NCI-H524 (cell line): ENCODE measurements around the gene LRRTM3.

Experiments used
- DNase-seq, 2 experiments: peaks; one replicate each; lab custom pipeline; 2025; lab: John Stamatoyannopoulos, UW

The LRRTM3 gene

DNA sequence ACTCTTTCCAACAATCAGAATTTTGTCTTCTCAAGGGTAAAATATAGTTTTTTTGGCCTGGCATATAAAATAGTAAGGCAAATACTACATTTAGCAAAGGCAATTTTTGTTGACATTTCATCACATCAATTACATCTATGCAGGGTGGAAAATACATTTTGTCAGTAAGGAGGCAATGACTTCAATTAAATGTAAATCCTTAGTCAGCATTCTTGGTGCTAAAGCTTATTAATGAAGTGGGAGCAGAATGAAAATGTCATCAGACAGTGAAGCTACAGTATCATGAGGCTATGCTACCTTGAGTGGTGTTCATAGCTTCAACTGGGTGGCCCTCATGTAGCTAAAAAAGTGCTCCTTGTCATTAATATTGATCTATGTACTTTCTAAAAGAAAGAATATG, 8.9 kb downstream of the LRRTM3 start:
- no peak for DNase-seq

DNA sequence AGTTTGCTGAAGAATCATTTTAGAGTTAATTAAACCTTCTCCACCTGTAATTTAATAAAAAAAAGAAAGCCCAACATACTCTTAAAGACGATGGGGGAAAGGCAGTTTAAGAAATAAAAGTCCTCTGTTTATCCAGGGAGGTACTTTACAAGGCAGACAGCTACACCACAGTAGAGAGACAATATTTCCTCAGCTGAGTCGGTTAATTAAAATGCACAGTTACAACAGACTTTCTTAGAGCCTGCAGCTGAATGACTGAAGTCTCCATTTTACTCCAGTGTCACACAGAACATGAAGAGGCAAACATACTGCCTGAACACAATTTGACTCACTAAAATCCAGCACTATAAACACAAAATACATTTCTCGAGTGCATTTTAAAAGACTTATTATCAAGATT, 15.1 kb downstream of the LRRTM3 start:
- no peak for DNase-seq

DNA sequence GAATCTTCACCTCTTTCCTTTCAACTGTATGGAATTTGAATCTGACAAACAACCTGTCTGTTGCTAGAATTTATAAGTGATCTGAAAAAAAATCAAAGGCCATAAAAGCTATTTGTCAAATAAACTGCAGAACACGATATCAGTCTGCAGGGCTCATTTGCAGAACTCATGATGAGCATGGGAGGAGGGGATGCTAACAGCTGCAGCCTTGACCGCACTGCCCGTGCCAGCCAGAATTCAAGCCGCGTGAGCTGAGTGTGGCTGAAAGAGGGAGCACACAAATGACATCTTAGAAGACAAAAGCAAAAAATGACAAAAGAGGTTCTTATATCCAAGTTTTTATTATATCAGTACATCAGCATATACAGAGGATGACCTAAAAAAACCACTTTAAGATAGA, 15.7 kb downstream of the LRRTM3 start:
- DNase-seq = no peak

DNA sequence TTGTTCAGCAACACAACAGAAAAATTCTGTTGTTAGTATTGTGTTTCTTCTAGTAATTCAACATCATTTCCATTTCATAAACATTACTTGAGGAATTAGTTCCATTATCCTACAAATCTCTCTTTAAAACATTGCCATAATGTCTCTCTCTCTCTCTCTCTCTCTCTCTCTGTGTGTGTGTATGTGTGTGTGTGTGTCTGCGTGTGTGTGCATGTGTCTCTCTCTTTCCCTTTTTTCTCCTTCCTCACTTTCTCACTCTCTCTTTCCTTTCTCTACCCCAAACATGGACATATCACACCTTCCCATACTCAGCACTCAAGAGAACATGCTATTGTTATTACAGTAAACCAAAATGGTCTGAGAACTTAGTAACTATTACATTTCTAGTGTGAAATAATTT, 16.6 kb downstream of the LRRTM3 start:
- DNase-seq = no peak

DNA sequence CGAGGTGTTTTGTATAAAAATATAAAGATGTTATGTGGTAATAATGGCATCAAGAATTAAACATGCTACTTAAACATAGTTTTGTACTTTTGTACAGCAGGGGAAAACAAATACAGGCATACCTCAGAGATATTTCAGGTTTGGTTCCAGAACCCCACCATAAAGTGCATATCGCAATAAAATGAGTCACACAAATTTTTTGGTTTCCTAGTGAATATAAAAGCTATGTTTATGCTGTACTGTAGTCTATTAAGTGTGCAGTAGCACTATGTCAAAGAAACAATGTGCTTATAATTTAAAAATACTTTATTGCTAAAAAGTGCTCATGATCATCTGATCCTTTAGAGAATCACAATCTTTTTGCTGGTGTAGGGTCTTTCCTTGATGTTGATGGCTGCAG, 17.8 kb downstream of the LRRTM3 start:
- no peak for DNase-seq

DNA sequence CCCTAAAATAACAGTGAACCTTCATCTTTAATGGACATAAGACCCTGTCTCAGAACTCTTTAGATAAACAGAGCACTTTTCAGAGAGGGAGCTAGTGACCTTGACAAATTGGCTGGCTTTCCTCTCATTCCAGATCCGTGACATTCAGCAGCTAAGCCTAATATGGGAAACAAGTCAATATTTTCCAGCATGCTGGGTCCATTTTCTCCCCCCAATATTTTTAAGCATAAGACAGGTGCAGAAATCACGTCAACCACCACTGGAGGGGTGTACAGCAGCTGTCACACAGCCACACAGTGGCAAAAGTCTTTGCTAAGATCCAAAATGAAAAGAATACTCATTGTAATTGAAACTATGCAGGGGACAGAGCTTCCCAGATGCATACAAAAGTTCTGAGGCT, 26.1 kb downstream of the LRRTM3 start:
- no peak for DNase-seq

DNA sequence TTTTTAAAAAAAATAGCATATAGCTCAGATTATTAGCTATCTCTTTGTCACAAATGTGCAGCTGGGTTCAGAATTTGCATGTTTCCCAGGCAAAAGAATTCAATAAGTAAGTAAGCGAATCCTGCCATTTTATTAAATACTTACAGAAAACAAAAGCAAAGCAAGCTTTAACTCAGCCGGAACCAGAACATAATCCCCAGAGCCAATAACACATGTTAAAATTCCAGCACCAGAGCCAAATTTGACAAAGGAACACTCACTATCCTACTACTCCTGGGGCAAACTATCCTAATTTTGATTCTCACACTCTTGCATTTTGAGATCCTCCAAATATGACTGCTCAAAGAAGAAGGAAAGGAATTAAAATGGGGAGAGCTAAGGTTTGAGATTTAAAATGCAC, 32.6 kb downstream of the LRRTM3 start:
- no peak for DNase-seq

DNA sequence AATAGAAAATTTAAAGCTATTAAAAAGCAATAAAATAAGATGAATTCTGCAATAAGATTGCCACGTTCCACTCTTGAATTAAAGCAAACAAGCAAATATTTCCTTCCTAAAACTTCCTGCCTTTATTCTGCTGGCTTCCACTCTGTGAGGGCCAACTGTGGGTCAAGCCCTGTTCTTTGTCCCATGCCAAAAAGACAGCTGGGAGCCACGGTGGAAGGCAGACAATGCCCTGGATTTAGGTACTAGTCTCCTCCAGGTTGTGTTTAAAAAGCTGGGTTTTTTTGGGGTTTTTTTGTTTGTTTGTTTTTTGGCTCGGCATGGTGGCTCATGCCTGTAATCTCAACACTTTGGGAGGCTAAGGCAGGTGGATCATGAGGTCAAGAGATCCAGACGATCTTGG, 39.1 kb downstream of the LRRTM3 start:
- no peak for DNase-seq

DNA sequence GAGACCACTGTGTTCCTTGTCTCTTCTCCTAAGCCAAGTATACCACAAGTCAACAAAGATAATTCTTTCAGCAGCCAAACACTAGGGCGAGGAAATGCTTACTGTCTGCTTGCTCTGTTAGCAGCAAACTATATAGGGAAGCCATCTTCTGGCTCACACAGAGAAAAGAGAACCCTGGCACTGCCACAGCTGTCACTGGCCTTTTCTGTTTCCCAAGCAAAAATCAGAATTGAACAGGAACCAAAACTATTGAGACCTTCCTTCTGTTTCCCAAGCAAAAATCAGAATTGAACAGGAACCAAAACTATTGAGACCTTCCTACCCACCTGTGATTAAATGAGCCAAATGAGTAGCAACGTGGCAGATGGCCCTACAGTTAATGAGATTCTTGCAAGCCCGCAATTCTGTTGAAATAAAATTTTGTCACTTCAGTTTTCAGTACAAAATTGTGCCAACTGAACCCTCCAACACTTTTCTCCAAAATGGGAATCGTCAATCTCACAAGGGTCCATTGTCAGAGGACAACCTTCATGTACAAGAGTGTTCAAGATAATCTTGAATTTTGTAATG, 54.5 kb downstream of the LRRTM3 start:
- DNase-seq = no peak

DNA sequence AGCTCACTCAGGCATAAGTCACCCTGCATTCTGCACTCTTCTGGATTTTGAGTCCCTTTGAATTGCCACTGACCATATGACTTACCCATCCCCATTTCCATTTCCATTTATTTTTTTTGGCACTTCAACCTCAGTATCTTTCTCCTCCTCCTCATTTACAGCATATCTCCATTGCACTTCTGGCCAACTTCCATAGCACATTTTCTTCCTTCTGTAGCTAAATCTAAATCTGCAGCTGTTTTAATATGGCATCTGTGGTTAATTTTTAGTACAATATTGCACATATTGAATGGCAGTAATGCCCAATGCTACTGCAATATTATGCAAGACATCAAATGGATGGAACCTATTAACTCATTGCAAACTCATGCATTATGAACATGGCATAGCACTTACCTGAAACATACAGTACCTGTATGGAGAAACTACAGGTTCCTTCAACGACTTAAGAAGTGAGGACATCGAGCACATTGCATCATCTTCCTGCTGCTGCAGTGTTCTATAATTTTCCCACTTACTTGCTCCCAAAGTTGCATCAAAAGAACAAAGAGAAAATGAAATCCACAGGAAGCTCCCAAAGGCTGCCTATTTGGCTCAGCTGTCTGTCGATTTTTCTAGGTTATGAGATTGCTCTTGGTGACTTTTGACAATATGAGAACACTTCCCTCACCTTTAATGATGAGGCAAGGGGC, 55.7 kb downstream of the LRRTM3 start:
- no peak for DNase-seq

DNA sequence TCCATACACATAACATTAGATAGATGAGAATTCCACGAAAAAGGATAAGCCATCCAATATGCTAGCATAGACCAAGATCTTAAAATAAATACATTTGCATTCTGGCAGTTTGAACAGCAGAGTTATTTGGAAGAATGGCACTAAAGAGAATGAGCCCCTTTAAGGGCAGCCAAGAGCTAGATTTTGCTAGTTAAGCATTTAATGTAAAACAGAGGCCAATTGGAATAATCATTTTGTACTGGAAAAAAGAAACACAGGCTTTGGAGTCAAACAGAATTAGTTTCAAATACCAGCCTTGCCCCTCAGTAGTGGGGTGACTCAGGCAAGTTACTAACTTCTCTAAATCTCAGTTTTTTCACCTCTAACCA, 56.2 kb downstream of the LRRTM3 start:
- no peak for DNase-seq

DNA sequence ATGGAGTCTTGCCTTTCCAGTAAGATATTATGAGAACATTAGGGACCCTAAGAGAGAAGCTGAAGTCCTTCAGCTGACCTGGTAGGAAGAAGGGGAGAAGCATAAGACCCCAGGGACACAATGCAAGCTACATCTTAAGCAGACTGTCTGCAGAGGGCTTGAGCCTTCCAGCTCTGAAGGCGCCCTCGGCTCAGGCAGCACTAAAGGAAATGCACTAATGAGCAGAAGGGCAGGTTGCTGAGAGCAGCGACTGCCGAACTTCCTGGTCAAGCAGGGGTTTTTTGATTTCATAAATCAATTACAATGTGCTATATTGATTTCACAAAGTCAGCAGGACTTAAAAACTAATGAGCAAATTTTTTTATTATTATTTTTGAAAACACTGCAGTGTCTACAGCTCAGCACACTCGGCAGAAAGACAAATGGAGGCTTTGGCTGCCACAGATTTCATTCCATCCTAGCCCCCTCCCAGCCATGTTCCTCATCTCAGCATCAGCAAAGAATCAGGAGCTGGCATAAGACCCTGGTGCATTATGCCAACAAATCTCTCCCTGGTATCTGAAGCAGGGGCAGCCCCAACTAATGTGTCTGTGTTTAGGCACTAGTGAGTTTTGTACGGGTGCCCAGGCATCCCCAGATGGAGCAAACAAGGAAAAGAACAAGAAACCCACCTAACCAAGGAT, 57.1 kb downstream of the LRRTM3 start:
- DNase-seq = no peak

DNA sequence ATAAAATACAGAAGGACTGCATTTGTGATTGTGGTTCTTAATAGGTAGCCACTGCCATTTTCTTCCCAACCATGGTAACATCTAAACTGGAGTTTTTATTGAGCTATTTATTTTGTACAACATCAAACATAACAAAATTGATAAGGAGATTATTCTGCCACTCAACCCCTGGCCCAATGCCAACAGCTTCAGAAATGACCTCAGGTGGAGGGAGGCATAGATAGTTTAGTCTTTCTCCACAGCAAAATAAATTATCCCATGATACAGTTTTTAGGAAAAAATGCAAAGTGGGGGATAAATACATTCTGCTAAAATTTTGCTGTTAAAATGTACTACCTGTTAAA, 57.6 kb downstream of the LRRTM3 start:
- no peak for DNase-seq

DNA sequence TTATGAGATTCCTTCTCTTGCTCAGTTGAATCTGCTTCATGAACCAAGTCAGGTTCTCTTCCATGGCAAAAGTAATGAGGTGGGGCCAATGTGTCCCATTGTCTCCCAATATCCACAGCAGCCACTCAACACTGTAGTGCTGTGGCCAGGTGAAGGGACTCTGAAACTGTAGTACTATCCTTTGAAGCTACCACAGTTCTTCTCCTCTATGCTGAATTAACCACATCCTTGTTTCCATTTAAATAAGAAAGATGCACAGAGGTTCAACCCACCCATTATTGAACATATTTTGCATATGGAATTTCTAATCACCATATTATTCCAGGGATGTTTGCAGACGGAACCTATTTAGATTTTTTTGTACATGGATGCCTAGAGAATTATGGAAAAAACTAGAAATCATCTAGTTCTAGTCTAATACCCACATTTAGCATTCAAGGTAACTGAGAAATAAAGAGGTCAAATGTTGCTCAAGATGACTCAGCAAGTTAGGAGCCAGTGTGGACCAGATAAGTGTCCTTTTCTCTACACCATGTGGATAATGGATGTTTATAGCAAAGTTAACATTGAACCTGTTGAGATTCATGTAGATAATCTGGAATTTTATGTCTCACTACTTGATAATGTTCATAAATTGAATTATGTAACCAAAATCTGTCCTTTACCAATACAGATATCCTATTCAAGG, 64.5 kb downstream of the LRRTM3 start:
- DNase-seq = no peak

DNA sequence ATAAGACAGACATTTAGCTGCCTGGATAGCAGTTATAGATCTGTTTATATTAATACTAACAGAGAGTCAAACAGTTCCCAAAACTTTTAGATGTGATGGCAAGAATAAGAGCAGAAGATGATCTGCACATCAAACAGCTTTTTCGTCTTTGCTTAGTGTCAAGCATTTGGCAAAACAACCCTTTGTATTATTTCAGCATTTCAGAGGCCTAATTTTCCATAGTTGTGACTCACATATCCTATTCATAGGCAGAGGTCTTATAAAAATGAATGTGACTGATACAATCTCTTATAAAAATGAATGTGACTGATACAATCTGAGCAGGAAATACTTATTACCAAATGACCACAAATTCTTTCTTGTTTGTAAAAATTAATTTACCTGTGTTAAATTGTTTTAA, 71.2 kb downstream of the LRRTM3 start:
- DNase-seq = no peak

DNA sequence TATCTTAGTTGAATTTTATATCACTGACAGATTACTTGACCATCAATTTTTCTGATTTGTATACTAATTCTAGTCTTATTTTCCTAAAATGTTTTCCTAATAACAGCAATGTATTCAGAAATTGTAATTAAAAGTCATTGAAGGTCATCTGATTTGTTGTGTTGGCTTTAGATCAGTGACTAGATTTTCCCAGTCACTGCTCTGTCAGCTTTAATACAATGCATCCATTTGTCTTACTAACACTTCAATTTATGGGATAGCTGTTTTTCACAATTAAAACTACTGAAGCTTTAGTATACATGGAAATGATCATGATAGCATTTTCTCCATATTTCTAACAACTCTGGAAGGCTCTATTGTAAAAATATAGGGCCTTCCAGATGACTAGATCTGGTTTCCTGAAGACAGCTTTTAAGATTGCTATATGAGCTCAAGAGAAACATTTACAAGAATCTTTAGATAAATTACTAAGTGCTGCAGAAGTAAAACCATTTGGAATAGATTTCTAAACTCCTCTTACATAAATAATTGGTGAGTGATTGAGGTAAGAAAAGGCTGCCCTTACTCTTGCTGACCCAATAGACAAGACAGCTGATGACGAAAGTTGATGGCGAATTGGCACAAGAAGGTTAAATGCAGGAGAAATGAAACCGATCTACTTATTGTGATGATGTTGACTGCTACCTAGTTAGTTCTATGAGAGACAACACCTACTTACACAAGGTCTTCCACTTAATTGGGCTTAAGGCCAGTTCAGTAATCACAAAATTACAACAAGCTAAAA, 74.1 kb downstream of the LRRTM3 start:
- DNase-seq = no peak

DNA sequence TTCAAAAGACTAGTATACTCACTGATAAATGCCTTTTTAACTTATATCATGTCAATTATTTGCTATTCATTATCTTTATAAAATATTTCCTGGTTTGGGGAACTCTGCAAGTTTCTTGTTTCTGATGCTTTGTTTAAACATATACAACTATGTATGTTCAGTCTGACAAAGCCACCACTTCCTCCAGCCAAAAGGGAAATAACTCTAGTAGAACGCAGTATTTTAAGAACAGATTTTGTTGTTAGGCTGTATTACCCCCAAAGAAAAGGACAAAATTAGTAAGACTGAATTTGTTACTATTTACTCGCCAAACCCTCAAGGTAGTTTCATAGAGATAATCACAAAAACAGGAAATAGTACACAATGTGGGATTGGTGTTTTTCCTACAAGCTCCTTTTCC, 78.9 kb downstream of the LRRTM3 start:
- DNase-seq = no peak

DNA sequence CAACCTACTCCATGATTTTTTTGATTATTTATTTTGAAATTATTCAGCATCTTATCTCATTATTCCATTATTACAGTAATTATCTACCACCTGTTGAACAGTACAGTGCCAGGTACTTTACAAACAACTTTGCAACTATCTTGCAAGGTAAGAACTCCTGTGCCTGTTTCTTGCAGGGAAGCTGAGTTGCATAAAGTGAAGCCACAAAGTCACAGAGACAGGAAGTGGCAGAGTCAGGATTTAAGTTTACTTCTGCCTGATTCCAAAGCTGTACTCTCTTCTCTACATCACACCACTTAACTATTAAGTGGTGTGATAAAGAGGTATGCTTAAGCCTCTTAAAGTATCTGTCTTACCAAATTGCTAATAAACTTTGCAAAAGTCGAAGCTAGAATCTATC, 80.1 kb downstream of the LRRTM3 start:
- no peak for DNase-seq

DNA sequence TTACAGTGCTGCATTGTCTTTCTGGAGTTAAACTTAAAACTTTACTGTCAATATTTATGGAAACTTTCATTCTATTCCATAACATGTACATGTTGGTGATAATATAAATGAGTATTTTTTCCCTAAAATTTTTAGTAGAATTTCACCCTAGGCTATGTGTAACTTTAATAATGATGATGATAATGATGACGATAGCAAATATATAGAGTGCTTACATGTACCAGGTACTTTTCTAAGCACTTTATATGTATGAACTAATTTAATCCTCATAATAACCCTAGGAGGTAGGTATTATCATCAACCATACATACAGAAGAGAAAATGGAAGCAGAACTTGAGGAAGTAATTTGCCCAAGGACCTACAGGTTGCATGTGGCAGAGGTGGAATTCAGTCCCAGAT, 85.6 kb downstream of the LRRTM3 start:
- DNase-seq = no peak

DNA sequence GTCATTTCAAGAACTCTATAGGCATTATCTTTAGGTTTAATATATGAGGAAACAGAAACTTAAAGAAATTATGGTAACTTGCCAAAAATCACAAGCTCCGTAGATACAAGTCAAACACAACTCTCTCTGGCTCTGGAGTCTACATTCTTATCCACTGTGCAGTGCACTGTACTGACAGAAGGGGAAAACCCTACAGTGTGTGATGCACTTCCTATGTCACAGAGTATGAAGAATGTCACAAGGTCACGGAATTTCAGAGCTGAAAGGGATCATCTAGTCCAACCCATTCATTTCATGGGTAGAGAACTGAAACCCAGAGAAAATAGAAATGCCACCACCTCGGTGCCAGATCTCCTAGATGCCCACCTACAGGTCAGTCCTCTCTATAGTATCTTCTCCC, 86.1 kb downstream of the LRRTM3 start:
- DNase-seq = no peak

DNA sequence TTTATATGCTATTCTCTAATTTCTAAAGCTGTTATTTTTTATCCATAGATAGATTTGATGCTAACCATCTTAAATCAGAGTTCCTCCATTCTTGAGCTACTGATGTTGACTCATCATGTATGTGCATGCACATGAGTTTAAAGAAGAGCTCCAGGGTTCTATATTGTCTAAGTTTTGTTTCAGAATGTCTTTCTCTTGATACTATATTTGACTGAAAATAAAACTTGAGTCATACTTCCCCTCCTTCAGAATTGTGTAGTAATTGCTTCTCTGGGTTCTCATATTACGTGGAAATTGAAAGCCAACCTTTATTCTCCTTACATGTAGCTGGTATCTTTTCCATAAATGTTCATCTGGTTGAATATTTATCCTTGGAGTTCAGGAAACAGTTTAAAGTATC, 89.4 kb downstream of the LRRTM3 start:
- no peak for DNase-seq

DNA sequence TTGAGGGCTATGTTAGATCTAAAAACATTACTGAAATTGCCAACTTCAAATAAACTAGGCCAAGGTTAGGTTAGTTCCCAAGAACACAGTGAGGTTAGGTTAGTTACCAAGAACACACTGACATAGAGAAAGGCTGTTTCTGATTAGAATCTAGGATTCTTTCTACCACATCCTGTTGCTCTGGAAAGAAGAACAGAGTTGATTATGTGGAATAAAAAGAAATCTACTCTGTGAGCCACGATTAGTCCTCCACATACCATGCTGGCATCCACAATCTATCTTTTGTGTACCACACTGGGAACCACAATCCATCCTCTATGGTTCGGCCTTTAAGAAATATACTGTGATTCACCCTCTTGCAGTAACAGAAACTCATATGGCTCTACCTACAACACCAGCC, 91.4 kb downstream of the LRRTM3 start:
- no peak for DNase-seq

DNA sequence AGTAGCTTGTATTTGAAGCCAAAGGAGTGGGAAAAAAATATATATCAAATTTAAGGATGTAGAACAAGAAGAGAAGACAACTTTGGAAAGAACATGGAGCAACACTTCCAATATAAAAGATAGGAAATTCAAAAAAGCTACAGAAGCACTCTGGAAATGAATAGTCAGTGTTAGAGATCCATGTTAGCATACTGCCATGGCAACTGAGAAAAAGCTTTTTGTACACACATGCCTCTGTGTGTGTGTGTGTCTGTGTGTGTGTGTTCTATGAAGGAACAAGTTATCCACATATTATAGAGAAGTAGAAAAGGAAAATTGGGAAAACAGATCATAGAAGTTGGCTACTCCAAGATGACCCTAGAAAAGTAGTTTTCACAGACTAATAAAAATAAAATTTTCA, 96.3 kb downstream of the LRRTM3 start:
- DNase-seq = no peak
